Putamen (tissue), 1 donor: ENCODE measurements around the gene ANK2.
A peak's percentile ranks its signal among the peaks of the same experiment; 100 is the strongest.

Experiments used
- DNase-seq: peaks from one replicate; pipeline ENCODE4 v3.0.0-alpha.2; 2016; ENCODE audit warnings: low spot score

ANK2 gene

GRCh38 chr4:113094802-113095201 is 45.3 kb downstream of the ANK2 start:
- DNase-seq = no peak

- no peak for DNase-seq
Observed at GRCh38 chr4:113101669-113102068, 52.2 kb downstream of the ANK2 start.

GRCh38 chr4:113103556-113103955 is 54.1 kb downstream of the ANK2 start:
- DNase-seq = no peak

GRCh38 chr4:113106108-113106507 is 56.7 kb downstream of the ANK2 start:
- DNase-seq = peak; percentile 65

- DNase-seq = no peak
Observed at GRCh38 chr4:113109106-113109718, 59.8 kb downstream of the ANK2 start.

GRCh38 chr4:113112338-113112978 is 63.0 kb downstream of the ANK2 start:
- no peak for DNase-seq

- no peak for DNase-seq
Observed at GRCh38 chr4:113113151-113113550, 63.7 kb downstream of the ANK2 start.

GRCh38 chr4:113114884-113115283 is 65.4 kb downstream of the ANK2 start:
- DNase-seq = no peak

GRCh38 chr4:113116414-113117357 is 67.2 kb downstream of the ANK2 start:
- DNase-seq = peak; percentile 87

- DNase-seq = no peak
Observed at GRCh38 chr4:113117358-113117702, 67.9 kb downstream of the ANK2 start.

GRCh38 chr4:113122066-113122465 is 72.6 kb downstream of the ANK2 start:
- no peak for DNase-seq

GRCh38 chr4:113125418-113125817 is 76.0 kb downstream of the ANK2 start:
- no peak for DNase-seq

GRCh38 chr4:113131136-113131535 is 81.7 kb downstream of the ANK2 start:
- DNase-seq = no peak

- DNase-seq = no peak
Observed at GRCh38 chr4:113131621-113132020, 82.2 kb downstream of the ANK2 start.

- peak; percentile 52 for DNase-seq
Observed at GRCh38 chr4:113141901-113142346, 92.5 kb downstream of the ANK2 start.

- no peak for DNase-seq
Observed at GRCh38 chr4:113142351-113142750, 92.9 kb downstream of the ANK2 start.

- no peak for DNase-seq
Observed at GRCh38 chr4:113144091-113144490, 94.6 kb downstream of the ANK2 start.

GRCh38 chr4:113145147-113145518 is 95.7 kb downstream of the ANK2 start:
- DNase-seq = no peak

- no peak for DNase-seq
Observed at GRCh38 chr4:113145519-113146291, 96.3 kb downstream of the ANK2 start.

GRCh38 chr4:113146876-113147358 is 97.5 kb downstream of the ANK2 start:
- no peak for DNase-seq

- no peak for DNase-seq
Observed at GRCh38 chr4:113147498-113148111, 98.2 kb downstream of the ANK2 start.

- DNase-seq = no peak
Observed at GRCh38 chr4:113148925-113149324, 99.5 kb downstream of the ANK2 start.
